ENCODE measurements around the gene SUSD6. TPM values are rescaled to one million over a fixed set of nuclear protein-coding genes. Genes with fewer than 3 reads are reported as not detected.
"Not testable (repeated sequence)": the region's sequence is repeated elsewhere in the genome, so short reads cannot be mapped to it uniquely, and the experiment has no call there.

Gene SUSD6
- total RNA-seq, 1 experiment from 2014 or later: 6.4 TPM

DNA sequence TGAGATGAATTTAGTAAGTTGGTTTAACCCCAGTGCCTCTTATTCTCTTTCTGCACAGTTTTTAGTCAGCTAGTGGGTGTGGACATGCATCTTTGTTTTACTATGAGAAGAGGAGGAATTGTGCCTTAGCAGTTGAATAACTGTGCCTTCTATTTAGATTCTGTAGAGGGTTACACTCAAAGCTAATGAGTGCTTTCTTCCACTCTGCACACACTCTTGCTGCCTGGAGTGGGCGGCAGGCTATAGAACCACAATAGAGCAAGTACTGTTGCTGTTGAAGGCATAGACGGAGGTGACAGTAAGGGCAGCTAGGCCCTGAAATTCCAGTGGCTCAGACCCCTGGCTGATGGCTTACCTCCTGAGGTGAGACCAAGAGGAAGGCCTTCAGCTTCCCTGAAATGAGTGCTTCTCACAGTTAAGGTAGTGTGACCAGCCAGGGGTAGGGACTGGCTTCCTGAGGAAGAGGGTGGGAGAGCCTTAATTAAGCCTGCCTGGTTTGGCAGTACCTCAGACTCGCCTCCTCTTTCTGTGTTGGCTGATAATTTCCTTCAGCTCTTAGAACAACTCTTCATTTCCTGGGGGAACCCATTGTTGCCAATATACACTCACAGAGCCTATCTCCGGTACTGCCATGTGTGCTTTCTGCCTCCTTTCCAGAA is 24.7 kb downstream of the SUSD6 start:
- Histone ChIP-seq H3K4me1 (replicated peaks) (peaks cover 29% of the 10 kb centered on the region), H3K36me3 (no peaks in the 10 kb centered on the region), H3K9me3 (replicated peaks) (peaks cover 7% of the 10 kb centered on the region), H3K27ac (no peak overlapping the region), H3K4me3 (no peak overlapping the region), H3K27me3 (replicated peaks) (no peaks in the 10 kb centered on the region)
- DNase-seq (ENCODE audit: low read depth in 1 of 2, low spot score in 2 of 2): no peak

DNA sequence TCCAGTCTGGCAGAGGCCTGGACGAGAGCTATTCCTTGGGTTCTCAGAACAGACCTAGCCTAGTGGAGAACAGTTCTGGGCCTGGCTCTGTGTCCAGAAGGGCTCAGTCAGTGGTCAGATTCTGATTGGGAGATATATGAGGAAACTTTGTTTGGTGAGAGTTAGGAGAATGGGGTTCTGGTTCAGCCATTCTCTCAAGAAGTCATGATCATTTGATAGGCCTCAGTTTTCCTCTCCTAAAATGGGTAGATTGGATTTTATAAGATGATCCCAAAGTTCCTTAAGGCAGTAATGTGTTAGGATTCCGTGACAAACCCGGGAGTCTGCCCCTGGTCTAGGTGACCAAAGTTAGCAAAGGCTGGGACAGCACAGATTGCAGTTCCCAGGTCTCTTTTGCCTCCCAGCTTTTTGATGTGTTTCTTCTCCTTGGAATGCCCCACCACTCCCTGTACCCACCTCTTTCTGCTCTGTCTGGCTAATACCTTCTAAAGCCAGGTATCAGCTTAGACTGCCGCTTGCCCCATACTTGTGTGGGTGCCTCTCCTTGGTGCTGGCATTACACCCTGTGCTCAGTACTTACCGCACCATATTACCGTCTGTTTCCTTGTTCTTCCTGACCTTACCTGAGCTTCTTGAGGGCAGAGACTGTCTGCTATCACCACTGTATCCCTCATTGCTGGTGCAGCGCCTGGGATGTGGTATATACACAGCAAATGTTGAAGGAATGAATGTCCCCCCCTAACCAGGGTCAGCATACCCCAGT is 25.5 kb downstream of the SUSD6 start:
- H3K9me3 ChIP-seq (replicated peaks): peaks cover 8% of the 10 kb centered on the region
- no peak overlapping the region for H3K4me3 ChIP-seq
- no peak overlapping the region for H3K27ac ChIP-seq
- DNase-seq (ENCODE audit: low read depth in 1 of 2, low spot score in 2 of 2): no peak
- H3K27me3 ChIP-seq (replicated peaks): no peaks in the 10 kb centered on the region
- peaks cover 22% of the 10 kb centered on the region for H3K4me1 ChIP-seq (replicated peaks)
- no peaks in the 10 kb centered on the region for H3K36me3 ChIP-seq

DNA sequence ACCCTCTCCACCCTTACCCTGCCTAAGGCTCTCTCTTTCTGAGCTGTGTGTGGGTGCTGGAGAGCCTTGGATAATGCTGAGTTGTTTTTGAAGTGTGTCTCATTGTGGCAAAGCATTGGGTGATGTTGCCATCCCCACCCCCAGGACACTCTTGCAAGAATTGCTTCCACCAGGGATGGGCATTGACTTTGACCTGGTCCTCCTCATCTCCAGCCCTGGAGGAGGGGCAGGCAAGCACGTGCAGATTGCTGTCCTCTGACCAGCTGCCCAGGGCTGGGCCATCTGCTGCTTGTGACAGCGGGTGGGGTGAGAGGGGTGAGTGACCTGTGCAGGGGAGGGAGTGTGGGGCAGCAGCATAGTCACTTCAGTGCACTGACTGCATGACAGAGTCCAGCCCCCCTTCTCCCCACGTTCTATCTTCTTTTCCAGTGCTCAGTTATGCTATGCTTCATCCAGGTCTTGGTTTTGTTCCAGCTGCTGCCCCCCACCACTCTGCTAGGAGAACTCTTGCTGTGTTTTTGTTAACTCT is 26.2 kb downstream of the SUSD6 start:
- no peak overlapping the region for H3K27ac ChIP-seq
- H3K27me3 ChIP-seq (replicated peaks): no peaks in the 10 kb centered on the region
- peaks cover 17% of the 10 kb centered on the region for H3K4me1 ChIP-seq (replicated peaks)
- H3K36me3 ChIP-seq: no peaks in the 10 kb centered on the region
- no peak overlapping the region for H3K4me3 ChIP-seq
- H3K9me3 ChIP-seq (replicated peaks): peaks cover 8% of the 10 kb centered on the region
- DNase-seq (ENCODE audit: low read depth in 1 of 2, low spot score in 2 of 2): no peak

DNA sequence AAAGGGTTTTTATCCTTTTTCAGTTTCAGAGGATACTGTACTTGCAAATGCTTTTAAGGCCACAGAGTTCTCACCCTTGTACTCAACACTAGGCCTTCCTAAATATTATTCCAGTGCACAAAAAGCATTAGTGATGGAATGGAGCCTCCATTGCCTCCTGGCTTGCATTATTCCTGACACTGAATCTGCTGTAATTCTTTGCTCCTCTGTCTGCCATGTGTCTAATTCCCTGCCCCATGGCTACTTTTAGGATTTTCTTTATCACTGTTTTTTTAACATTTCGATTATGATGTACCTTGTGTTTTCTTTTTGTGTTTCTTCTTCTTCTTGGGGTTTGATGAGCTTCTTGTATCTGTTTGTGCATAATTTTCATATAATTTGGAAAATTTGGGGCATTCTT is 29.5 kb downstream of the SUSD6 start:
- H3K27me3 ChIP-seq (replicated peaks): no peaks in the 10 kb centered on the region
- peaks cover 10% of the 10 kb centered on the region for H3K4me1 ChIP-seq (replicated peaks)
- no peak overlapping the region for H3K27ac ChIP-seq
- no peak overlapping the region for H3K4me3 ChIP-seq
- no peak for DNase-seq (ENCODE audit: low read depth in 1 of 2, low spot score in 2 of 2)
- H3K36me3 ChIP-seq: no peaks in the 10 kb centered on the region
- peaks cover 6% of the 10 kb centered on the region for H3K9me3 ChIP-seq (replicated peaks)

DNA sequence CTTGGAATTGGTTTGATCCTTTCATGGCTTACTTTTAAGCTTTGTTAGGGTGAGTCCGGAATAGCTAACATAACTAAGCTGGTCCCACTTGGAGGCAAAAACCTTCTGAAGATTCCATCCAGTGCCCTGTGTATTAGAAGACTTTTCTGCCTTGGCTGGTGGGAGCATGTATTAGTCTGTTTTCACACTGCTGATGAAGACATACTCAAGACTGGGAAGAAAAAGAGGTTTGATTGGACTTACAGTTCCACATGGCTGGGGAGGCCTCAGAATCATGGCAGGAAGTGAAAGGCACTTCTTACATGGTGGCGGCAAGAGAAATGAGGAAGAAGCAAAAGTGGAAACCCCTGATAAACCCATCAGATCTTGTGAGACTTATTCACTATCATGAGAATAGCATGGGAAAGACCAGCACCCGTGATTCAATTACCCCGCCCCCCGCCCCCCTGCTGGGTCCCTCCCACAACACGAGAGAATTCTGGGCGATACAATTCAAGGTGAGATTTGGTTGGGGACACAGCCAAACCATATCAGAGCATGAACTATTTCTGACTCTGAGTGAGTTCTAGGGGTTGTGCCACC is 30.9 kb downstream of the SUSD6 start:
- H3K27ac ChIP-seq; H3K9me3 ChIP-seq (replicated peaks); DNase-seq (ENCODE audit: low read depth in 1 of 2, low spot score in 2 of 2); H3K36me3 ChIP-seq; H3K4me3 ChIP-seq; H3K27me3 ChIP-seq (replicated peaks): not testable (repeated sequence)
- peaks cover 15% of the 10 kb centered on the region for H3K4me1 ChIP-seq (replicated peaks)

DNA sequence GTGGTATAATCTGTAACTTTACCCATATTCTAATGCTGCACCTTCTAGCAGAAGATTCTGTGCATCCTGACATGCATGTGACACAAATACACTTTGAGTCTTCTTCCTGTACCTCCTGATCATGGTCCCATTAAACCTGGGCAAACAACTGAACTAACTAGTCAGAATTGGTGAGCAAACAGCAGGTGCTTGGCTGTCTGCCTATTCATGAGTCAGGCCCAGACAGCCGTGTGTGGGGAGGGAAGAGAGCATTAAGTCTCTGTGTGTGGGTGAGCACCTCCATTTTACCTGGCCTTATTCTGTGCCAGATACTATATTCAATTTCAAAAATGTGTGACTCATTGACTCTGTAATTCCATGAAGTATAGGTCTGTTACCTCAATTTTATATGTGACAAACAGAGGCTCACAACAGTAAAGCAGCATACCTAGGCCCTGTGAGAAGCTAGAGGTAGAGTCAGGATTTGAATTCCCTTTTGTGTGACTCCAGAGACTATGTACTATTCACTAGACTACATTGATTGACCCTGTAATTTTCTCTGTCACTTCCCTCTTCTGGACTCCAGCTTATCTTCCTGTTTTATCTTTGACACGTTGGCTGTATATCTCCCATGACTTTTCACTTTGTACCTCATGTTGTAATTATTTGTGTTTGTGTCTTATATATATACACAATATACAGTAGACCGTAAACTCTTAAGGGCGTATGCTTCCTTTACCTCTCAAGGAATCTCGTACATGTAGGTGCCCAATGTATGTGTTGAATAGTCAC is 32.2 kb downstream of the SUSD6 start:
- no peaks in the 10 kb centered on the region for H3K36me3 ChIP-seq
- DNase-seq (ENCODE audit: low read depth in 1 of 2, low spot score in 2 of 2): no peak
- no peaks in the 10 kb centered on the region for H3K27me3 ChIP-seq (replicated peaks)
- H3K4me1 ChIP-seq (replicated peaks): peaks cover 16% of the 10 kb centered on the region
- no peak overlapping the region for H3K4me3 ChIP-seq
- H3K9me3 ChIP-seq (replicated peaks): peaks cover 6% of the 10 kb centered on the region
- no peak overlapping the region for H3K27ac ChIP-seq

DNA sequence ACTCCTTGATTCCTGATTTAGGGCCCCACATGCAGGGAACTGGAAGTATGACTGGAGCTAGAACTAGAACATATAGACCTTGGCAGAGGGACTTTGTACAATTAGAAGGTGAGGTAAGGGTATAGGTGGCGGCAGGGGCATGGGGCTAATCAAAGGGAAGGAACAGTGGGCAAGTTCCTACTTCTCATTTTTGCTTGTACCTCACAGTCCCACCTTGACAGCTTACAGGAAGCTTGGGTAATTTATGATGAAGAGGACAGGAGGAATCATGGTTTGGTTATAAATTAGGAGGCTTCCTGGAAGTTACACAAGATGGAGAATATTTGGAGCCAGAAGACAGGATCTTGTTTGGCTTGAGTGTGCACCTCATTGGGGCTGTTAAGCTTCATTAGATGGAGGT is 33.4 kb downstream of the SUSD6 start:
- Histone ChIP-seq H3K36me3 (no peaks in the 10 kb centered on the region), H3K9me3 (replicated peaks) (peaks cover 6% of the 10 kb centered on the region), H3K27me3 (replicated peaks) (no peaks in the 10 kb centered on the region), H3K4me1 (replicated peaks) (peaks cover 23% of the 10 kb centered on the region), H3K27ac (no peak overlapping the region), H3K4me3 (no peak overlapping the region)
- DNase-seq (ENCODE audit: low read depth in 1 of 2, low spot score in 2 of 2): no peak

DNA sequence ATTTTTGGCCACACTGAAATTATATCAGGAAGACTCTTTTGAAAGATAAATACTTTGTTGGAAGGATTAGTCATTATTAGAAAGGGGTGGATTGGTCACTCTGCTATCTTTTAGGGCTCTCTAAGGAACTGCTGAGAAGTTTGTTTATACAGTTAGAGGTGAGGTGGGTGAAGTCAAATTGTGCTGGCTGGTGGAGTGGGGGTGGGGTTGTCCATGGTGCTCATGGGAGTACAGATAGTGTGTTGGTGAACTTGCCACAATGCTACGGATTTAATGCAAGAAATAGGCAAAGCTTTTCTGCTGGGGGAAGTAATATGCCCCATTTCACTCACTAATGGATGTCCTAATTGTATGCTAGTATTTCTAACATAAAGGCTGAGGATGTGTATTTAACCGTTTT is 35.8 kb downstream of the SUSD6 start:
- Histone ChIP-seq H3K9me3 (replicated peaks) (no peaks in the 10 kb centered on the region), H3K27me3 (replicated peaks) (no peaks in the 10 kb centered on the region), H3K4me1 (replicated peaks) (peaks cover 36% of the 10 kb centered on the region), H3K4me3 (no peak overlapping the region), H3K27ac (no peak overlapping the region), H3K36me3 (no peaks in the 10 kb centered on the region)
- DNase-seq (ENCODE audit: low read depth in 1 of 2, low spot score in 2 of 2): no peak

DNA sequence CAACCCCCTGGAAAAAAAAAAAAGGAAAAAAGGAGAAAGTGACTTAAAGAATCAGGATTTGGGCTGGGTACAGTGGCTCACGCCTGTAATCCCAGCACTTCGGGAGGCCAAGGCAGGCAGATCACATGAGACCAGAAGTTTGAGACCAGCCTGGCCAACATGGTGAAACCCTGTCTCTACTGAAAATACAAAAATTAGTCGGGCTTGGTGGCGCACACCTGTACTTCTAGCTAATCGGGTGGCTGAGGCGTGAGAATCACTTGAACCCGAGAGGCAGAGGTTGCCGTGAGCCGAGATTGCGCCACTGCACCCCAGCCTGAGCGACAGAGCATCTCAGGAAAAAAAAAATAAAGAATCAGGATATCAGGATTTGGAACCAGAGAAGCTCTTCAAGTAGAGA is 36.2 kb downstream of the SUSD6 start:
- not testable (repeated sequence) for H3K27me3 ChIP-seq (replicated peaks); DNase-seq (ENCODE audit: low read depth in 1 of 2, low spot score in 2 of 2); H3K36me3 ChIP-seq; H3K4me3 ChIP-seq; H3K27ac ChIP-seq; H3K9me3 ChIP-seq (replicated peaks)
- H3K4me1 ChIP-seq (replicated peaks): peaks cover 36% of the 10 kb centered on the region

DNA sequence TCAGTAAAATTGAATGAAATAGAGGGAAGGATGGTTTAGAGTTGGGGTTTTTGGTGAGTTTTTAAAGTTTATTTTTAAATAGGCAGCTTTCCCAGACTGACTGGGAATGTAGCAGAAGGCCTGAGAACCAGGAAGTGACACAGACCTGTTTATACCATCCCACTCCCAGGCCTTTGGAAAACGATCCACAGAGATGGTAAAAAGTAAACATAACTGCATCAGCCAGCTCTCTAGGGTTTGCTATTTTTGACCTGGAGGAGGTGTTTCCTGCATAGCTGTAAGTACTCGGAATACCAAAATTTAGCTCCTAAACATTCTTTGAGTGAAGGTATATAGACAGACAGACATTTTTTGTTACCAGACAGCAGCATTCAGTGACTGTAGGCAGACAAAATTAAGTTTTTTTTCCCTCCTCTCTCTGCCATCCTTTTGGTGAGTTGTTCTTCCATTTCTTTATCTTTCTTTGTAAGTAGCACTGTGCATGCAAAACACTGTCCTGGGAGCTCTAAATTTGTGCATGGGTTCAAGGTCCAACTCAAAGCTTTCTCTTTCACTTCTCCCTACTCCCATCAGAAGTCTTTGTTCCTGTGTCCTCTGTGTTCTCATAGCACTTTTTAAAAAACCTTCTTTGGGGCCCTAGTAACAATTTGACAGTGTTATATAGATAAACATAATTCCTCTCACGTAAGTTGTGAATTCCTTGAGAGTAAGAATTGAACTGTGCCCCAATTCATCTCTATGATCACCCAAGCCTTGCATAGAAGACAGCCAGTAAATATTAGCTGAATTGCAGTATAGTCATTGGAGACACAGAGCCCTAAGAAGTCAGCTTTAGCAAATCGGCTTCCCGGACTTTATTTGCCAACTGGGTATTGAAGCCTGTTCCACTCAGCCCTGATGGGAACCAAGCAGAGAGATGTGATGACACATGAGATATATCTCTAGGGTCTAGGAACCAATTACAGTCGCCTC is 37.4 kb downstream of the SUSD6 start:
- peaks cover 36% of the 10 kb centered on the region for H3K4me1 ChIP-seq (replicated peaks)
- H3K4me3 ChIP-seq: no peak overlapping the region
- no peaks in the 10 kb centered on the region for H3K36me3 ChIP-seq
- H3K27ac ChIP-seq: peak overlapping the region; percentile 63
- H3K9me3 ChIP-seq (replicated peaks): no peaks in the 10 kb centered on the region
- no peaks in the 10 kb centered on the region for H3K27me3 ChIP-seq (replicated peaks)
- DNase-seq (ENCODE audit: low read depth in 1 of 2, low spot score in 2 of 2): peak in 1 of 2 experiments; percentile 56

DNA sequence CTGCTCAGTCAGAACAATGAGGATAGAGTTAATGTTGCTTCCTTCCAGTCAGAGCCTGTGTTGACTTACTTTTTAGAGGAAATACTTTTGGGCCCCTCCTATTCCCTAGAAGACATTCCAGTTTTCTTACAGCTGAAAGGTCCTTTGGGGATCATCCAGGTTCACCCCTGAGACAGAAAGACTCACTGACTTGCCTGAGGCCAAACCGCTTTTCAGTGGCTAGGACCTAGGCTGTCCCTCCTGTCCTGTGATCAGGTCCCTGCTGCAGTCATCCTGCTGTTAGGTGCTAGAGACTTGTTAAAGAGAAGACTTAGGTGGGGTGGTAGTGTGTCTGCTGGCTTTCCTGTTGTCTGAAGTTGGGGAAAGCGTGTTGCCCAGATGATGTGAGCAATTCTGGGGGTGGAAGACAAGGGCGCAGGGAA is 39.6 kb downstream of the SUSD6 start:
- H3K4me1 ChIP-seq (replicated peaks): peaks cover 42% of the 10 kb centered on the region
- no peaks in the 10 kb centered on the region for H3K36me3 ChIP-seq
- no peak overlapping the region for H3K27ac ChIP-seq
- H3K4me3 ChIP-seq: no peak overlapping the region
- no peak for DNase-seq (ENCODE audit: low read depth in 1 of 2, low spot score in 2 of 2)
- H3K27me3 ChIP-seq (replicated peaks): no peaks in the 10 kb centered on the region
- no peaks in the 10 kb centered on the region for H3K9me3 ChIP-seq (replicated peaks)

DNA sequence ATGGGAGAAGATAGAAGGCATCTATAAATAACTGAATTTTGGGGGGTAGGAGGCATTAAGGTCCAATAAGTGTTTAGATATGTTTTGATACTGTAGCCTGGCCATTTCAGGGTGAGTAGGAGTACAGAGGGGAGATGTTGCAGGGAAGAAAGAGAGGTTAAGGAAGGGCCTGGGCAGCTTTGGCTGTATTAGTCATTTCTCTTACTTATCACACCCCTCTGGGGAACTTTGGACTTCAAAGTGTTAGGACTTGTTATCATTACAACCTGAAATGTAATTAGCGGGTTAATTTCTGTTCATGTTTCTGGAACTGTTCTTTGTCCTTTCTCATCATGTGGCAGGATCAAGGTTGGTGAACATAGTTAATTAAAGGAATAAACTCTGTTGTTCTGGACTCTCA is 40.3 kb downstream of the SUSD6 start:
- no peaks in the 10 kb centered on the region for H3K36me3 ChIP-seq
- H3K9me3 ChIP-seq (replicated peaks): no peaks in the 10 kb centered on the region
- DNase-seq (ENCODE audit: low read depth in 1 of 2, low spot score in 2 of 2): no peak
- peaks cover 42% of the 10 kb centered on the region for H3K4me1 ChIP-seq (replicated peaks)
- H3K4me3 ChIP-seq: no peak overlapping the region
- no peaks in the 10 kb centered on the region for H3K27me3 ChIP-seq (replicated peaks)
- H3K27ac ChIP-seq: no peak overlapping the region
